Measurements from ENCODE around the gene SMIM23.

GRCh38 chr5:171755354-171755821, 30.2 kb upstream of the SMIM23 start:
- TF ChIP-seq CTCF (IDR thresholded peaks at IDR 0.05; ENCODE audit: poor library complexity) (no peak), EZH2phosphoT487 (IDR thresholded peaks at IDR 0.05; ENCODE audit: low read depth, severe bottlenecking, unreplicated experiment) (no peak), EZH2 (IDR thresholded peaks at IDR 0.05; ENCODE audit: borderline replicate concordance) (no peak)
